Activated T-helper 9 cell treated with anti-CD3 and anti-CD28 coated beads, Interleukin-2, amount 50 U/mL, for 16 hours (primary cell): ENCODE measurements around the gene HELT.
"Not testable (repeated sequence)": the region's sequence is repeated elsewhere in the genome, so short reads cannot be mapped to it uniquely, and the experiment has no call there.

ENCODE experiments used
- DNase-seq: peaks from one replicate; pipeline ENCODE4 v3.0.0-alpha.2; 2020; ENCODE audit warnings: low read depth

HELT gene

GRCh38 chr4:185036019-185036418 is 17.7 kb downstream of the HELT start:
- DNase-seq, result no peak

- no peak for DNase-seq
These were observed 18.6 kb downstream of the HELT start for GRCh38 chr4:185036842-185037241.

- no peak for DNase-seq
These were observed 21.4 kb downstream of the HELT start for GRCh38 chr4:185039508-185040273.

GRCh38 chr4:185040523-185040922 is 22.2 kb downstream of the HELT start:
- DNase-seq, result no peak

- DNase-seq, result not testable (repeated sequence)
These were observed 32.0 kb downstream of the HELT start for GRCh38 chr4:185050286-185050685.

GRCh38 chr4:185051283-185051682 is 33.0 kb downstream of the HELT start:
- not testable (repeated sequence) for DNase-seq

GRCh38 chr4:185053746-185054145 is 35.5 kb downstream of the HELT start:
- no peak for DNase-seq

- no peak for DNase-seq
These were observed 36.0 kb downstream of the HELT start for GRCh38 chr4:185054272-185054671.

- no peak for DNase-seq
These were observed 36.6 kb downstream of the HELT start for GRCh38 chr4:185054886-185055285.

- DNase-seq, result no peak
These were observed 43.3 kb downstream of the HELT start for GRCh38 chr4:185061610-185062009.

- no peak for DNase-seq
These were observed 44.3 kb downstream of the HELT start for GRCh38 chr4:185062606-185063005.

GRCh38 chr4:185066179-185066578 is 47.9 kb downstream of the HELT start:
- DNase-seq, result no peak

- DNase-seq, result no peak
These were observed 50.5 kb downstream of the HELT start for GRCh38 chr4:185068837-185069236.
